ENCODE measurements around the gene RGS12.

Gene RGS12

DNA sequence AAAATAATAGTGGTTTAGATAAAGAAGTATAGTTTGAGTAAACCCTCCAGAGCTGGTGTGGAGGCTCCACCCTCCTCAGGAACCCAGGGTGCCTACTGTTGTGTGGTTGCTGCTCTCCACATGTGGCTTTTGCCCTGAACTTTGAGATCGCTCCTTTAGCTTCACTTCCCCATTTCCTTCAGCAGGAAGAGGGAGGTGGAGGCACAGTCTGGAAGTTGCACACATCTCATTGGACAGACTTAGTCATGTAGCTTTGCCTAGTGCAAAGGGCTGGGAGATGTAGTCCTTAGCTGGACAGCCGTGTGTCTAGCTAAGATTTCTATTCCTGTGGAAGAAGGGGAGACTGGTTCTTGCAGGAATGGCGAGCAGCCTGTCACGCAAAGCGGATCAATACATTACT, 37.9 kb downstream of the RGS12 start:
- DNase-seq (ENCODE audit: low spot score), result no peak

DNA sequence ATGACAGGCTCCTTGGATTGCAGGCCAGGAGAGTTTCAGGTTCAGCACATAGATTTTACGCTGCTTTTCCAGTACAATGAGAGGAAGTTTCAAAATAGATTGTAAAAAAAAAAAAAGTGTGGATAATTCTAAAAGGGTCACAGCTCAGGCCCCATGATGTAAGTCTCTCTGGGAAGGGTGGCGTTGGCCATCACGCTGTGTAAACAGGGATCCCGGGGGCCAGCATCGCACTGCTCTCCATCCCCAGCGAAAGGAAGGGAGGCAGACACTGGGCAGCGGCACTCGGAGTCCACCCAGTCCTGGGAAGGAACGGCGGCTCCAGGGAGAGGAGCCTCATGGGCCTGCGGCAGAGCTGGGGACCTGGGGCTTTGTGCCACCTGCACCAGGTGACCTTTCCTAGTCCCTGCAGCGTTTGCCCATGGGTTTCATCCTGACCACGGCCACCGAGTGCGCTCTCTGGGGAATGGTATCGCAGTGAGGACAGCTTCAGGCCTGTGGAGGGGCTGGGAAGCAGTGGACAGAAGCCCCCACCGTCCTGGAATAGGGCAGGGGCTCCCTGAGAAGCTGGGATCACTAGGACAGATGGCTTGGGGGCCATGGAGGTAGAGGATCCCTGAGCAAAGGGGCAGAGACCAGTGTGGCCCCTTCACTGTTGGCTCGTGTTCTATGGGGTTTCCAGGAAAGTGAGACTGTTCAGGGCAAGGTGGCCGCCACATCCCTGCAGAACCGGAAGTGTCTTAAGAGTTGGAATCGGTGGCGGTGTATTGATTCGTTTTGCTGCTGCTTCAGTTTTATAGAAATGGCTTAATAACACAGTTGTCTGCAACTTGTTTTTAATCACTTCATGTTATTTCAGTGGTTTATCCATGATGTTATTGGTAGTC, 38.9 kb downstream of the RGS12 start:
- no peak for DNase-seq (ENCODE audit: low spot score)

DNA sequence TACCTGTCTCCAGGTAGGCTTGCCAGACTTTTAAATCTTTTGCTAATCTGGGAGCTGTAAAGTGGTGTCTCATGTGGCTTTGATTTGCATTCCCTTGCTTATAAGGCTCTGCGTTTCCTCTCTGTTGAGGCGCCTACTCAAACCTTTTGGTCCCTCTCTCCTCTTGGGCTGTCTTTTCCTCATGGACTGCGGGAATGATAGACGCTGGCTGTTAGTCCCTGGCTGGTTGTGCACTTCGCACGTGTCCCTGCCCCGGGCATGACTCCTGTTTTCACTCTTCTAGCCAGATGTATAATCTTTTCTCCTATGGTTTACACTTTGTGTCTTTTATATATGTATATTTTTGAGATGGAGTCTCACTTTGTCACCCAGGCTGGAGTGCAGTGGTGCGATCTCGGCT, 39.7 kb downstream of the RGS12 start:
- DNase-seq (ENCODE audit: low spot score), result no peak

DNA sequence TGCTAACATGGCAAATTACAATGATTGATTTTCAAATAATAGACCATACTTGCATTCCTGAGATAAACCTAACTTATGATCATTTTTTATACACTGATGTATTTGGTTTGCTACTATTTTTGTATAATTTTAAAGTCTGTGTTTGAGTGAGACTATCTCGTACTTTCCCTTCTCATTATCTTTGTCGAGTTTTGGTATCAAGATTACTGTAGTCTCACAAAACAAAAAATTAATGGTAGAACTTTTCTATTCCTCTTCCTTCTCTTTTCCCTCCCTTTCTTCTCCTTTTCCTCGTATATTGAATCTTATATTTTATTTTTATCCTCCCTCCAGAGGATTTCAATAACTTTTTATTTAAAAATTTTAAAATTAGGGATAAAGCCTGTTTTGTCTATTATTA, 41.5 kb downstream of the RGS12 start:
- no peak for DNase-seq (ENCODE audit: low spot score)

DNA sequence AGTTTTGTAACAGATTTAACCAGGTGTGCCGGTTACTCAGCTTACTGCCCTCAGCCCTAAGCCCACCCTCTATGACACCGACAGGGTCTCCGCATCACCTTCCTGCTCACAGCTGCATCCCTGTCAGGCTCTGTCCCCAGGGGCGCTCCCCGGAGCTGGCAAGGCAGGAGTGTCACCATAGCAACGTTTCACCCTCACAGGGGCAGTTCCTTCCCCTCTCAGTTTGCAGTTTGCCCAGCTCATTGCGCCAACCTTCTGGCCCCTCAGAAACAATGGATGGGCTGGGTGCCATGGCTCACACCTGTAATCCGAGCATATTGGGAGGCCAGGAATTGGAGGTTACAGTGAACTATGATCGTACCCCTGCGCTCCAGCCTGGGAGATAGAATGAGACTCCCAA, 42.6 kb downstream of the RGS12 start:
- DNase-seq (ENCODE audit: low spot score), result no peak

DNA sequence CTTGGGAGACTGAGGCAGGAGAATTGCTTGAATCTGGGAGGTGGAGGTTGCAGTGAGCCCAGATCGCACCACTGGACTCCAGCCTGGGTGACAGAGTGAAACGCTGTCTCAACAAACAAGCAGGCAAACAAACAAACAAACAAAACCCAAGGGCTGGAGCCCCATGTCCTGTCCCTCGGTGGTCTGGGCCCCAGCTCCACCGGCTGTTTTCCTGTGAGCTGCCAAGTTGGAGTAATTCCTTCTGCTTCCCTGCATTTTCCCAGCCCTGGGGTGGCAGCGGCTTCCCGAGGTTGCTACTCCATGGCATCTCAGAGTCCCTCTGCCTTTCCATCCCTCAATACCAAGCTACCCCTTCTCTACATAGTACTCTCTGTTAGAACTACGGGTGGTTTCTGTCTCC, 43.2 kb downstream of the RGS12 start:
- no peak for DNase-seq (ENCODE audit: low spot score)

DNA sequence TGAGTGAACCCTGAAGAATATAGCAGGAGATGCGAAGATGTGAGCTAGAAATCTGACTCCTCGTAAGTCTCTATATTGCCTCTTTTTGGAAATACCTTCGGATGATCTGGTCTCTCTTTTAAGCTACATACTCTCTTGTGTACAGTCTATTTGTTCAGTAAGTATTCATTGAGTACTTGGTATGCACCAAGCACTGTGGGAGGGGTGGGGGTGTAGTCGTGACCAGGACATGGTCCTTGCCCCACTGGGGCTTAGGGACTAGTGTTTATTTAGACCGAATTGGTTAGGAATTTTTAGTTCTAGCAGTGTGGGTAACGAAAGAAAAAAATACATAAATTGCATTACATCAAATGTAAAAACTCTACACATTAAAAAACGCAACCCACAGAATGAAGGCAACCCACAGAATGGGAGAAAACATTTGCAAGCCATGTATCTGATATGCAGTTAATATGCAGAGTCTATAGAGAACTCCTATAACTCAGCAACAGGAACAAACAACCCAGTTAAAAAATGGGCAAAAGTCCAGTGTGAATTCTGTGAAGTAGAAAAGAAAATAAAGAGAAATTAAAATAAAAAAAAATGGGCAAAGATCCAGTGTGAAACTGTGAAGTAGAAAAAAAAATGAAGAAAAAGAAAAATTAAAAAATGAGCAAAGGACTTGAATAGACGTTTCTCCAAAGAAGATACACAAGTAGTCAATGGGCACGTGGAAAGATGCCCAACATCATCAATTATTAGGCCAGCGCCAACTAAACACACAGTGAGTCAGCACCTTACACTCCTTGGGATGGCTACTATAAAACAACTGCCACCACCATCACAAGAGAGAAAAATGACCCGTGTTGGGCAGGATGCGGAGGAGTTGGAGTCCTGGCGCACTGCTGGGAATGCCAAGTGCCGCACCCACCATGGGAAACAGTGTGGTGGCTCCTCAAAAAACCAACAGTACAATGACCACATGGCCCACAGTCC, 43.8 kb downstream of the RGS12 start:
- DNase-seq (ENCODE audit: low spot score), result no peak

DNA sequence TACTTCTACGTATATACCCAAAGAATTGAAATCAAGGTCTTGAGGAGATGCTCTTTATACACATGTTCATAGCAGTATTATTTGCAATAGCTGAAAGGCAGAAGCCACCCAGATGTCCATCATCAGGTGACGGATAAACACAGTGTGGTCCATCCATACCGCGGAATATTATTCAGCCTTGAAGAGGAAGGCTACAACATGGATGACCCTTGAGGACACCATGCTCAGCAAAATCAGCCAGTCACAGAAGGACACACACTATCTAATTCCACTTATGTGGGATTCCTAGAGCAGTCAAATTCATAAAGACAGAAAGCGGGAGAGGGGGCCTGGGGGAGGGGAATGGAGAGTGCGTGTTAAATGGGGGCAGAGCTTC, 44.5 kb downstream of the RGS12 start:
- DNase-seq (ENCODE audit: low spot score), result no peak

DNA sequence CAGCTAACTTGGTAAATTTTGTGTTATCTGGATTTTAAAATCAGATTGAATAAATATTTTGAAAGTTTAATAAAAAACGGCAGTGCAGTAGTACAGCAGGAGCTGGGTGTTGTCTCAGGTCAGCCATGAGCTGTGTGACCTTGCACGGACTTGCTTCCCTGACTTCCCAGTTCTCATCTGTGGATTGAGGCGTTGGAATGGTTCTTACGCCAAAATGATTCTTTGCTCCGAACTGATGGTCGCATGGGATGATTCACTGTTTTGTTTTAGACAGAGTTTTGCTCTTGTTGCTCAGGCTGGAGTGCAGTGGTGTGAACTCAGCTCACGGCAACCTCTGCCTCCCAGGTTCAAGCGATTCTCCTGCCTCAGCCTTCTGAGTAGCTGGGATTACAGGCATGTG, 45.0 kb downstream of the RGS12 start:
- no peak for DNase-seq (ENCODE audit: low spot score)

DNA sequence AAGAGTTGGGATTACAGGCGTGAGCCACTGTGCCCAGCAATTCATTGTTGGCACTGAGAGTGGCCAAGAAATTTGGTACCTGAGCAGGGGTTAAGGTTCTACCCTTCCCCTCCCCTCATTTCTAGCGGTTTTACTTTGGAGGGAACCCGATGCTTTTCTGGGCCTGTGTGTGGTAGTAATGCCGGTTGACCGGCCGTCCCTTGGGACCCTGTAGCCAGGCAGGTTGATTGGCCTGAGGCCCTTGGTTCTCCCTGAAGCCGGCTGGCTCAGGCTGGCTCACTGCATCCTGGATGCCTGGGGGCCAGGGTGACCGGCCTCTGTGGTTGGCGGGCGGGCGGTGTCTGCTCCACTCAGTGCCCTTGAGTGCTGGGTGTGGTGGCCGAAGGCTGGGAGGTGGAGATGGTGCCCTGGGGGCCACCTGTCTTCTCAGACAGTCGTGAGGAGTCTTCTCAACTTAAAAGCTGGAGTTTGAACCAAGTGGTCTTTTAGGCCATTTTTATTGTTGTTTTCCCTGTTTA, 45.6 kb downstream of the RGS12 start:
- no peak for DNase-seq (ENCODE audit: low spot score)

DNA sequence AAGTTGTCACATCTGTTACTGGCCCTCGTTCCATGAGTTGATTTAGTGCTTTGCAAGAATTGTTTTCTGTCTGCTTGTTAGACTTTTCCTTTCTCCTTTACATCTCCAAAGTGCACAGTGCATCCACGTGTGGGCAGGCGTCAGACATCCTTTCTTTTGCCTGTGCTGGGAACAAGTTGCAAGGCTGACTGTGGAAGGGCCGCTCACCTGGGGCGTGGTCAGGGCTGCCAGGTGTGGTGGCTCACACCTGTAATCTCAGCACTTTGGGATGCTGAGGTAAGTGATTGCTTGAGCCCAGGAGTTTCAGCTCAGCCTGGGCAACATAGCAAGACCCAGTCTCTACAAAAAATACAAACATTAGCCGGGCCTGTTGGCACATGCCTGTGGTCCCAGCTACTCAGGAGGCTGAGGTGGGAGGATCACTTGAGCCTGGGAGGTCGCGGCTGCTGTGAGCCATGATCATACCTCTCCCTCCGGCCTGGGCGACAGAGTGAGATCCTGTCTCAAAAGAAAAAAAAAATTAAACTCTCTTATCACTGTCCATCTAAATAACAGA, 46.2 kb downstream of the RGS12 start:
- DNase-seq (ENCODE audit: low spot score), result no peak

DNA sequence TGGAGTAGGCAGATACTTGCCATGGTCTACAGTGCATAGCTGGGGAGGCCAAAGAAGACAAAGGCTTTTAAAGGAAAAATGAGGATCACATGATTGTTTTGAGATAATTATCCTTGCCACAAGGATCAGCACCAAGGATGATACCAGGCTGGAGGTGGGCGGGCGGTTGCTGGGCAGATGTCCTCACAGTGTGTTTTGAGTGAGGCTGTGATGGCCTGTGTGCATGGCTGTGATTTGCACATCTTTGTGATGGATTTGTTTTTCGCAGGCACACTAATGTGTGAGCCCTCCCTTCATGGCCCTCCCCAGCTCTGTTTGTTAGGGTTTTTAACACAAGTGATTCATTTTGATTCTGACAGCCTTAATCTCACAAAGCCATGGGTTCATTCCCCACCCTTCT, 46.8 kb downstream of the RGS12 start:
- DNase-seq (ENCODE audit: low spot score), result no peak

DNA sequence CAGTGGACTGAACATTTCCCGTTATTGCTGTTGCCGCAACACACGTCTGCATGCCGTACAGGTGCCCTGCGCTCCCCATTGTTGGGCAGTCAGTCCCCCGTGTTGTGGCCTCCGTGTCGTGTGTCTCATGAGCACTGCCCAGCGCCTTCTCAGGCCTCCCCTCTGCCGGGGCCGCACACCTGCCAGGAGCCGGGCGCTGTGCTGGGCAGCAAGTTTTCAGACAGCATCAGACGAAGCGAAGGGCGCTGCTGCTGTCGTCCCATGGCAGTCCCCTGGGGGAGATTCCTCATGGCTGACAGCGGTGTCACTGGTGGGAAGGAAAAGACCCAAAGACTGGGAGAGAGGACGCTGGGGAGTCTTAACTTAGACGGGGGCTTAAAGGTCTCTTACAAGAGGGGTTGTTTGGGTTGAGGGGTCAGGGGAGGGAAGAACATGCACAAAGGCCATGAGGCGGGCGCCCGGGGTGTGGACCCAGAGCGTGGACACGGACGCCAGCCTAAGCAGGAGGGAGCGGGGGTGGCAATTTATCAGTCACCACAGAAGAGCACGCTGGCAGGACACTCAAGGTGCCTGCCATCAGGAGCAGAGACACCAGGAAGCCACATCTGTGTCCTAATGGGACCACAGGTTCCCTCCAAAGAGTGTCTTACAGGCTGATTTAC, 47.3 kb downstream of the RGS12 start:
- no peak for DNase-seq (ENCODE audit: low spot score)

DNA sequence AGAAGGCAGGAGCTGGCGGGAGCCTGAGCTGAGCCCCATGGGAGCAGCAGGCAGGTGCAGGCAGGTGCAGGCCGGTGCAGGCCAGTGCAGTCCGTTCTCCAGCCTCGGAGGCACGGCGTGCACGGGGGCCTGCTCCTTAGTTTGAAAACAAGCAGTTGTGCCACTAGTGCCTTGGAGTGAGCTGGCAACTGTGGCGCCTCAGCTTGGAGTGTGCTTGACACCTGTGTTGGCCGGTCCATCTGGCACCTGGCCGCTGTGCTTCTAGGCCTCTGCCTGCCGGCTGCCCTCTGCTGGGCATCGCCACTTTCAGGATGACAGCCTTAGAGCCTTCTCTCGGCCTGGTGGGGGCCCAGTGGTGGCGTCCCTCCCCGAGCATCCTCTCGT, 47.9 kb downstream of the RGS12 start:
- no peak for DNase-seq (ENCODE audit: low spot score)

DNA sequence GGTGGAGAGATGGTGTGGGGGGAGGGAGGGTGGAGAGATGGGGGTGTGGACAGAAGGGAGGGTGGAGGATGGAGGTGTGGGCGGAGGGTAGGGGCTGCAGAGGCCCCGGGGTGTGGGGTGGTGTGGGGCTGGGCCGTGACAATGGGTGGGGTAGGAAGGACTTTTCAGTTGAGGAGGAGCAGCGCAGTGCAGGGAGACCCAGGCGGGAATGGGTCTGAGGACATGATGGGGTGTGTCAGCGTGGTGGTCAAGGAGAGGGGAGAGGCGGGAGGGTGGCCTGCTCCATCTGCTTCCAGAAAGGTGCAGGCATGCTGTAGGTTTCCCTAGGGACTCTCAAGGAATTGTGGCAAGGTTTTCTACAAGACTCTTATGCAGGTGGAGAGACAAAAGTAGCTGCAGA, 48.9 kb downstream of the RGS12 start:
- DNase-seq (ENCODE audit: low spot score), result no peak

DNA sequence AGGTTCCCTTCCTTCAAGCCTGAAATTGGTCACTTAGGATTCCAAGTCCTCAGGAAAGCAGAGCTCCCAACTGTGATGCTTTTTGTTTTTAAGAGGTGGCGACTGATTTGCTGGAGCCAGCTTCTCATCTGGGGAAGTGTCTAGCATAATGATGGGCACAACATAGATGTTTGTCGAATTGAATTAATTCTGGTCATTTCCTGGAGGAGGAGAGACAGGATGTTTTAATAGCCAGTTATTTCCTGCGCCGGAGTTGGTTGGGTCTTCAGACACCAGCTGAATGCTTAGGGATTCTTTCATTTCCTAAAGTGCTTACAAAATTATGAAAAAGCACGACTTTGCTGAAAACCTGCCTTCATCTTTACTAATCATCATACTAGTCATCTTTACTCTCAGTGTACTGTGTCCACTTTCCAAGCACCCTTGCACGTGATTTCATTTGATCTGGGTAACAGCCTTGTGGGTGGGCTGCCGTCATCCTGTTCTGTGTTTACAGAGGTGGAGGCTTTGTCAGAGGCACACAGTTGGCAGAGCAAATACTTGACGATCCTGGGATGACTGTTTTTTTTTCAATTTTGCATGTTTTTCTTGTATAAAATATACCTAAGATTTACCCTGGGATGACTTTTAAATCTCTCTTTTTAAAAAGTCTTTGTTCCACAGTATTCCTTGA, 49.5 kb downstream of the RGS12 start:
- DNase-seq (ENCODE audit: low spot score), result no peak
